ENCODE measurements around the gene POLK.
"Not testable (repeated sequence)": the region's sequence is repeated elsewhere in the genome, so short reads cannot be mapped to it uniquely, and the experiment has no call there.

POLK gene

GRCh38 chr5:75547812-75548211 is 36.1 kb downstream of the POLK start:
- no peak for DNase-seq (ENCODE audit: low read depth in 2 of 3, low spot score in 2 of 3)

GRCh38 chr5:75550597-75550996 is 38.9 kb downstream of the POLK start:
- no peak for DNase-seq (ENCODE audit: low read depth in 2 of 3, low spot score in 2 of 3)

GRCh38 chr5:75551471-75551870 is 39.8 kb downstream of the POLK start:
- DNase-seq (ENCODE audit: low read depth in 2 of 3, low spot score in 2 of 3): no peak

GRCh38 chr5:75552764-75553163 is 41.1 kb downstream of the POLK start:
- DNase-seq (ENCODE audit: low read depth in 2 of 3, low spot score in 2 of 3): no peak

- no peak for DNase-seq (ENCODE audit: low read depth in 2 of 3, low spot score in 2 of 3)
Observed at GRCh38 chr5:75553358-75553757, 41.7 kb downstream of the POLK start.

- DNase-seq (ENCODE audit: low read depth in 2 of 3, low spot score in 2 of 3): no peak
Observed at GRCh38 chr5:75558221-75558620, 46.5 kb downstream of the POLK start.

- DNase-seq (ENCODE audit: low read depth in 2 of 3, low spot score in 2 of 3): no peak
Observed at GRCh38 chr5:75558981-75559632, 47.4 kb downstream of the POLK start.

- DNase-seq (ENCODE audit: low read depth in 2 of 3, low spot score in 2 of 3): not testable (repeated sequence)
Observed at GRCh38 chr5:75560655-75561054, 49.0 kb downstream of the POLK start.

- not testable (repeated sequence) for DNase-seq (ENCODE audit: low read depth in 2 of 3, low spot score in 2 of 3)
Observed at GRCh38 chr5:75565991-75566709, 54.5 kb downstream of the POLK start.

GRCh38 chr5:75566710-75567309 is 55.1 kb downstream of the POLK start:
- peak in 2 of 3 experiments; percentile 18 to 35 for DNase-seq (ENCODE audit: low read depth in 2 of 3, low spot score in 2 of 3)

GRCh38 chr5:75567710-75568109 is 56.0 kb downstream of the POLK start:
- no peak for DNase-seq (ENCODE audit: low read depth in 2 of 3, low spot score in 2 of 3)

- DNase-seq (ENCODE audit: low read depth in 2 of 3, low spot score in 2 of 3): no peak
Observed at GRCh38 chr5:75568202-75568601, 56.5 kb downstream of the POLK start.

GRCh38 chr5:75571547-75571946 is 59.9 kb downstream of the POLK start:
- DNase-seq (ENCODE audit: low read depth in 2 of 3, low spot score in 2 of 3): no peak

GRCh38 chr5:75574791-75575190 is 63.1 kb downstream of the POLK start:
- DNase-seq (ENCODE audit: low read depth in 2 of 3, low spot score in 2 of 3): no peak

- not testable (repeated sequence) for DNase-seq (ENCODE audit: low read depth in 2 of 3, low spot score in 2 of 3)
Observed at GRCh38 chr5:75578280-75578679, 66.6 kb downstream of the POLK start.

GRCh38 chr5:75584641-75585040 is 73.0 kb downstream of the POLK start:
- DNase-seq (ENCODE audit: low read depth in 2 of 3, low spot score in 2 of 3): no peak

- no peak for DNase-seq (ENCODE audit: low read depth in 2 of 3, low spot score in 2 of 3)
Observed at GRCh38 chr5:75588666-75589065, 77.0 kb downstream of the POLK start.

GRCh38 chr5:75600535-75600934 is 88.8 kb downstream of the POLK start:
- no peak for DNase-seq (ENCODE audit: low read depth in 2 of 3, low spot score in 2 of 3)

GRCh38 chr5:75601567-75601966 is 89.9 kb downstream of the POLK start:
- DNase-seq (ENCODE audit: low read depth in 2 of 3, low spot score in 2 of 3): no peak

GRCh38 chr5:75601996-75602395 is 90.3 kb downstream of the POLK start:
- no peak for DNase-seq (ENCODE audit: low read depth in 2 of 3, low spot score in 2 of 3)

- no peak for DNase-seq (ENCODE audit: low read depth in 2 of 3, low spot score in 2 of 3)
Observed at GRCh38 chr5:75603371-75603770, 91.7 kb downstream of the POLK start.

- DNase-seq (ENCODE audit: low read depth in 2 of 3, low spot score in 2 of 3): no peak
Observed at GRCh38 chr5:75603821-75604220, 92.1 kb downstream of the POLK start.
